IMR-90 (cell line): ENCODE results near the gene ATXN1.

ENCODE experiments used
- FOS ChIP-seq: fragments of 150-350 bp; IDR thresholded peaks from 2 replicates; pipeline ENCODE4 v1.6.1; 2016; ENCODE audit warnings: low read depth, low read length
- MAZ ChIP-seq: IDR thresholded peaks from 2 replicates; pipeline ENCODE4 v1.6.1; 2012; ENCODE audit warnings: low read depth, mild to moderate bottlenecking, low read length, improper control_type of control experiment, moderate library complexity, borderline replicate concordance
- POLR2A ChIP-seq: IDR thresholded peaks from 2 replicates; pipeline ENCODE4 v1.6.1; 2012; ENCODE audit warnings: mild to moderate bottlenecking, low read depth, low read length
- RAD21 ChIP-seq: IDR thresholded peaks from 2 replicates; pipeline ENCODE4 v1.6.1; 2012; ENCODE audit warnings: low read length, improper control_type of control experiment
- RCOR1 ChIP-seq: IDR thresholded peaks from 2 replicates; pipeline ENCODE4 v1.6.1; 2012; ENCODE audit warnings: mild to moderate bottlenecking, low read length, improper control_type of control experiment; ENCODE audit not compliant: insufficient replicate concordance
- RFX5 ChIP-seq: IDR thresholded peaks from 2 replicates; pipeline ENCODE4 v1.8.0; 2012; ENCODE audit warnings: low read depth, mild to moderate bottlenecking, low read length, moderate library complexity
- TF ChIP-seq, protein P1 (sequence below): conservative IDR thresholded peaks from 2 replicates; pipeline ENCODE4 v1.5.1; 2012; ENCODE audit warnings: mild to moderate bottlenecking, low read depth, low read length, improper control_type of control experiment
- TF ChIP-seq, protein P2 (sequence below): fragments of 150-350 bp; IDR thresholded peaks from 2 replicates; pipeline ENCODE4 v1.6.1; 2017; ENCODE audit warnings: mild to moderate bottlenecking, antibody characterized with exemption, low read length, low read depth

DNA sequence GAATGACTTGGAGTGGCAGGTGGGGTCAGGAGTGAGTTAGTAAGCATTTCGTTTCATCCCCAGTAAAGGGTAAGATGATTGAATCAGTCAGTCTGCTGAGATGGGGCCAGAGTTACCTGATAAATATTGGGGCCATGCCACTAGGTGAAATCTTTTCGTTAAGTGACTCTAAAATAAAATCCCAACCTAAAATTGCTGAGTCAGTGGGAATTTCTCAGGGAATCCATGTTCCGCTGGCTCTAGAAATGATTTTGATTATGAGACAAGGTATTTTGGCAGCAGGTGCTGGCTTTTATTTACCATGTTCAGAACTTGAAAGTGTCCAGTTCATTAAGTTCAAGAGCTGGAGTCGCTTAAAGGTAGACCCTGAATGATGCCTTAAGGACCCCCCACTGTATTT is 397.5 kb downstream of the ATXN1 start:
- TF ChIP-seq, protein P1, sequence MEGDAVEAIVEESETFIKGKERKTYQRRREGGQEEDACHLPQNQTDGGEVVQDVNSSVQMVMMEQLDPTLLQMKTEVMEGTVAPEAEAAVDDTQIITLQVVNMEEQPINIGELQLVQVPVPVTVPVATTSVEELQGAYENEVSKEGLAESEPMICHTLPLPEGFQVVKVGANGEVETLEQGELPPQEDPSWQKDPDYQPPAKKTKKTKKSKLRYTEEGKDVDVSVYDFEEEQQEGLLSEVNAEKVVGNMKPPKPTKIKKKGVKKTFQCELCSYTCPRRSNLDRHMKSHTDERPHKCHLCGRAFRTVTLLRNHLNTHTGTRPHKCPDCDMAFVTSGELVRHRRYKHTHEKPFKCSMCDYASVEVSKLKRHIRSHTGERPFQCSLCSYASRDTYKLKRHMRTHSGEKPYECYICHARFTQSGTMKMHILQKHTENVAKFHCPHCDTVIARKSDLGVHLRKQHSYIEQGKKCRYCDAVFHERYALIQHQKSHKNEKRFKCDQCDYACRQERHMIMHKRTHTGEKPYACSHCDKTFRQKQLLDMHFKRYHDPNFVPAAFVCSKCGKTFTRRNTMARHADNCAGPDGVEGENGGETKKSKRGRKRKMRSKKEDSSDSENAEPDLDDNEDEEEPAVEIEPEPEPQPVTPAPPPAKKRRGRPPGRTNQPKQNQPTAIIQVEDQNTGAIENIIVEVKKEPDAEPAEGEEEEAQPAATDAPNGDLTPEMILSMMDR, result no peak
- TF ChIP-seq RCOR1 (no peak), RAD21 (no peak), MAZ (no peak), POLR2A (no peak), RFX5 (no peak), FOS (no peak)
- TF ChIP-seq, protein P2, sequence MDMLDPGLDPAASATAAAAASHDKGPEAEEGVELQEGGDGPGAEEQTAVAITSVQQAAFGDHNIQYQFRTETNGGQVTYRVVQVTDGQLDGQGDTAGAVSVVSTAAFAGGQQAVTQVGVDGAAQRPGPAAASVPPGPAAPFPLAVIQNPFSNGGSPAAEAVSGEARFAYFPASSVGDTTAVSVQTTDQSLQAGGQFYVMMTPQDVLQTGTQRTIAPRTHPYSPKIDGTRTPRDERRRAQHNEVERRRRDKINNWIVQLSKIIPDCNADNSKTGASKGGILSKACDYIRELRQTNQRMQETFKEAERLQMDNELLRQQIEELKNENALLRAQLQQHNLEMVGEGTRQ, result no peak
